ENCODE measurements around the gene EFHC1. TPM values are rescaled to one million over a fixed set of nuclear protein-coding genes. Genes with fewer than 3 reads are reported as not detected.

Gene EFHC1
- total RNA-seq, 1 experiment from 2014 or later: 15.5 TPM

- TF ChIP-seq ERG (CRISPR knock-in tag; IDR thresholded peaks at IDR 0.05): no peak
- no peak for TF ChIP-seq NR3C1 (CRISPR knock-in tag; conservative IDR thresholded peaks at IDR 0.05; ENCODE audit: low read depth)
- TF ChIP-seq ZMAT4 (CRISPR knock-in tag; IDR thresholded peaks at IDR 0.05): no peak
- TF ChIP-seq NR2C2 (CRISPR knock-in tag; IDR thresholded peaks at IDR 0.05): no peak
- TF ChIP-seq CDX4 (CRISPR knock-in tag; IDR thresholded peaks at IDR 0.05; ENCODE audit: borderline replicate concordance): no peak
- TF ChIP-seq E2F5 (CRISPR knock-in tag; IDR thresholded peaks at IDR 0.05): no peak
- TF ChIP-seq ATF1 (CRISPR knock-in tag; IDR thresholded peaks at IDR 0.05): no peak
- TF ChIP-seq FOXJ3 (CRISPR knock-in tag; IDR thresholded peaks at IDR 0.05; ENCODE audit: borderline replicate concordance): no peak
- TF ChIP-seq GTF2I (CRISPR knock-in tag; conservative IDR thresholded peaks at IDR 0.05): no peak
- TF ChIP-seq FOXP4 (CRISPR knock-in tag; IDR thresholded peaks at IDR 0.05): no peak
- no peak for TF ChIP-seq SMAD3 (CRISPR knock-in tag; IDR thresholded peaks at IDR 0.05; ENCODE audit: borderline replicate concordance)
- TF ChIP-seq ZBTB21 (CRISPR knock-in tag; IDR thresholded peaks at IDR 0.05; ENCODE audit: borderline replicate concordance): no peak
These were observed 77.7 kb downstream of the EFHC1 start (continued) for GRCh38 chr6:52497652-52498408.

- POLR2A ChIA-PET: no interaction called here
- TF ChIP-seq JAZF1 (CRISPR knock-in tag; IDR thresholded peaks at IDR 0.05): no peak
- TF ChIP-seq FOXP1 (CRISPR knock-in tag; IDR thresholded peaks at IDR 0.05; ENCODE audit: borderline replicate concordance): no peak
- no peak for TF ChIP-seq PREB (CRISPR knock-in tag; IDR thresholded peaks at IDR 0.05; ENCODE audit: borderline replicate concordance)
- TF ChIP-seq ZNF512 (CRISPR knock-in tag; IDR thresholded peaks at IDR 0.05; ENCODE audit: borderline replicate concordance): no peak
- no peak for TF ChIP-seq GABPB1 (CRISPR knock-in tag; IDR thresholded peaks at IDR 0.05)
- no peak for TF ChIP-seq ZSCAN18 (CRISPR knock-in tag; IDR thresholded peaks at IDR 0.05)
- no peak for TF ChIP-seq TCF7 (CRISPR knock-in tag; IDR thresholded peaks at IDR 0.05; ENCODE audit: low read depth)
- no peak for TF ChIP-seq SP1 (CRISPR knock-in tag; conservative IDR thresholded peaks at IDR 0.05)
- no peak for TF ChIP-seq AFF4 (CRISPR knock-in tag; IDR thresholded peaks at IDR 0.05; ENCODE audit: borderline replicate concordance)
- no peak for TF ChIP-seq ZNF416 (CRISPR knock-in tag; IDR thresholded peaks at IDR 0.05)
These were observed 78.4 kb downstream of the EFHC1 start for GRCh38 chr6:52498538-52499017.

More at GRCh38 chr6:52498538-52499017, 78.4 kb downstream of the EFHC1 start:
- ATAC-seq (no peak), DNase-seq (ENCODE audit: low spot score) (no peak)
- H3K4me1 Mint-ChIP-seq: peaks cover 22% of the 10 kb centered on the region
- H3K4me3 Mint-ChIP-seq: no peak overlapping the region
- peaks cover 18% of the 10 kb centered on the region for H3K36me3 Mint-ChIP-seq
- CTCF ChIA-PET: no interaction called here
- peaks cover 12% of the 10 kb centered on the region for H3K9me3 Mint-ChIP-seq
- peak overlapping the region; percentile 8 for H3K27ac Mint-ChIP-seq
- no peaks in the 10 kb centered on the region for H3K27me3 Mint-ChIP-seq (ENCODE audit: low read depth)

All from WTC11 (cell line).